Measurements from ENCODE around the gene DIDO1. TPM values are rescaled to one million over a fixed set of nuclear protein-coding genes. Genes with fewer than 3 reads are reported as not detected.

DIDO1 gene
- total and polyA plus RNA-seq, 2 of the 13 experiments (the other 11 are each of a cell fraction or from before 2014, with no cell fraction given): 75.0 to 75.1 TPM

GRCh38 chr20:62923669-62924441, 2.5 kb downstream of the DIDO1 start (continued):
- no peak; the same call in 1 of the 2 replicates for TF ChIP-seq YEATS4 (CRISPR knock-in tag; IDR thresholded peaks at IDR 0.05; ENCODE audit: borderline replicate concordance)
- TF ChIP-seq PAXIP1 (CRISPR knock-in tag; conservative IDR thresholded peaks at IDR 0.05): peak; percentile 88
- no peak for TF ChIP-seq GPBP1L1 (CRISPR knock-in tag; IDR thresholded peaks at IDR 0.05)
- TF ChIP-seq FLYWCH1 (CRISPR knock-in tag; IDR thresholded peaks at IDR 0.05): no peak
- no peak for TF ChIP-seq MED13 (CRISPR knock-in tag; IDR thresholded peaks at IDR 0.05)
- peak; percentile 3; the same call in 1 of the 2 replicates for TF ChIP-seq MED1 (CRISPR knock-in tag; IDR thresholded peaks at IDR 0.05)
- no peak for TF ChIP-seq ZNF343 (CRISPR knock-in tag; IDR thresholded peaks at IDR 0.05)
- TF ChIP-seq RAD51 (IDR thresholded peaks at IDR 0.05; ENCODE audit: borderline replicate concordance): no peak
- no peak for TF ChIP-seq ZNF513 (CRISPR knock-in tag; conservative IDR thresholded peaks at IDR 0.05)
- no peak for TF ChIP-seq MTA3 (CRISPR knock-in tag; IDR thresholded peaks at IDR 0.05)
- TF ChIP-seq ZNF773 (CRISPR knock-in tag; IDR thresholded peaks at IDR 0.05; ENCODE audit: borderline replicate concordance): no peak
- no peak for TF ChIP-seq ZNF761 (CRISPR knock-in tag; conservative IDR thresholded peaks at IDR 0.05)
- TF ChIP-seq MBD4 (IDR thresholded peaks at IDR 0.05; ENCODE audit: borderline replicate concordance, low read length): no peak
- TF ChIP-seq TAF15 (IDR thresholded peaks at IDR 0.05; ENCODE audit: low read depth, low read length, poor library complexity, severe bottlenecking): no peak
- TF ChIP-seq SRSF9 (IDR thresholded peaks at IDR 0.05; ENCODE audit: borderline replicate concordance, insufficient read depth, low read depth, low read length, poor library complexity, severe bottlenecking): no peak
- TF ChIP-seq SATB2 (CRISPR knock-in tag; IDR thresholded peaks at IDR 0.05): no peak
- TF ChIP-seq ZNF350 (CRISPR knock-in tag; IDR thresholded peaks at IDR 0.05; ENCODE audit: borderline replicate concordance, low read depth): no peak
- TF ChIP-seq ISX (CRISPR knock-in tag; conservative IDR thresholded peaks at IDR 0.05): no peak
- TF ChIP-seq CENPX (CRISPR knock-in tag; IDR thresholded peaks at IDR 0.05): no peak
- no peak for TF ChIP-seq MTF1 (CRISPR knock-in tag; IDR thresholded peaks at IDR 0.05)
- TF ChIP-seq DDIT3 (CRISPR knock-in tag; IDR thresholded peaks at IDR 0.05): no peak
- TF ChIP-seq ZSCAN12 (CRISPR knock-in tag; IDR thresholded peaks at IDR 0.05): no peak
- TF ChIP-seq ZNF143 (CRISPR knock-in tag; IDR thresholded peaks at IDR 0.05): no peak
- TF ChIP-seq ZNF670 (CRISPR knock-in tag; IDR thresholded peaks at IDR 0.05; ENCODE audit: borderline replicate concordance): no peak
- TF ChIP-seq ZNF780A (CRISPR knock-in tag; IDR thresholded peaks at IDR 0.05): no peak

Measured in HepG2 (cell line).